ENCODE results near the gene BANK1. TPM values are rescaled to one million over a fixed set of nuclear protein-coding genes. Genes with fewer than 3 reads are reported as not detected.
A peak's percentile ranks its signal among the peaks of the same experiment; 100 is the strongest.

Gene BANK1
- total RNA-seq, 1 donor from 2014 or later, result 0.19 TPM

GRCh38 chr4:101952985-101953384, 162.5 kb downstream of the BANK1 start:
- Mint-ChIP-seq H3K4me3 (no peak overlapping the region), H3K9me3 (no peaks in the 10 kb centered on the region), H3K27me3 (ENCODE audit: insufficient read depth, low read depth) (no peaks in the 10 kb centered on the region), H3K27ac (no peak overlapping the region), H3K36me3 (no peaks in the 10 kb centered on the region), H3K4me1 (peaks cover 27% of the 10 kb centered on the region)
- H3K9ac ChIP-seq, result no peak overlapping the region
- H3K27ac ChIP-seq, result no peak overlapping the region
- no peak for DNase-seq (ENCODE audit: low spot score)
- H3K9me3 ChIP-seq (ENCODE audit: low read depth), result no peaks in the 10 kb centered on the region
- TF ChIP-seq, protein P1, sequence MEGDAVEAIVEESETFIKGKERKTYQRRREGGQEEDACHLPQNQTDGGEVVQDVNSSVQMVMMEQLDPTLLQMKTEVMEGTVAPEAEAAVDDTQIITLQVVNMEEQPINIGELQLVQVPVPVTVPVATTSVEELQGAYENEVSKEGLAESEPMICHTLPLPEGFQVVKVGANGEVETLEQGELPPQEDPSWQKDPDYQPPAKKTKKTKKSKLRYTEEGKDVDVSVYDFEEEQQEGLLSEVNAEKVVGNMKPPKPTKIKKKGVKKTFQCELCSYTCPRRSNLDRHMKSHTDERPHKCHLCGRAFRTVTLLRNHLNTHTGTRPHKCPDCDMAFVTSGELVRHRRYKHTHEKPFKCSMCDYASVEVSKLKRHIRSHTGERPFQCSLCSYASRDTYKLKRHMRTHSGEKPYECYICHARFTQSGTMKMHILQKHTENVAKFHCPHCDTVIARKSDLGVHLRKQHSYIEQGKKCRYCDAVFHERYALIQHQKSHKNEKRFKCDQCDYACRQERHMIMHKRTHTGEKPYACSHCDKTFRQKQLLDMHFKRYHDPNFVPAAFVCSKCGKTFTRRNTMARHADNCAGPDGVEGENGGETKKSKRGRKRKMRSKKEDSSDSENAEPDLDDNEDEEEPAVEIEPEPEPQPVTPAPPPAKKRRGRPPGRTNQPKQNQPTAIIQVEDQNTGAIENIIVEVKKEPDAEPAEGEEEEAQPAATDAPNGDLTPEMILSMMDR (IDR thresholded peaks at IDR 0.05), result no peak
- no peak for TF ChIP-seq EZH2phosphoT487 (IDR thresholded peaks at IDR 0.05)
- TF ChIP-seq EZH2 (IDR thresholded peaks at IDR 0.05), result no peak
- peaks cover 15% of the 10 kb centered on the region for H3K4me1 ChIP-seq
- H3K79me2 ChIP-seq (ENCODE audit: low read depth), result no peaks in the 10 kb centered on the region
- H3K4me2 ChIP-seq, result no peak overlapping the region
- no peaks in the 10 kb centered on the region for H3K27me3 ChIP-seq
- H3F3A ChIP-seq (ENCODE audit: low read depth), result no peaks in the 10 kb centered on the region
- no peaks in the 10 kb centered on the region for H4K20me1 ChIP-seq (ENCODE audit: low read depth)
- no peak overlapping the region for H2AFZ ChIP-seq (replicated peaks)
- no peaks in the 10 kb centered on the region for H3K36me3 ChIP-seq
- no peak overlapping the region for H3K4me3 ChIP-seq

GRCh38 chr4:101953949-101954348, 163.4 kb downstream of the BANK1 start:
- Histone ChIP-seq H3K4me1 (peaks cover 15% of the 10 kb centered on the region), H3K9ac (no peak overlapping the region), H3F3A (ENCODE audit: low read depth) (no peaks in the 10 kb centered on the region), H3K79me2 (ENCODE audit: low read depth) (no peaks in the 10 kb centered on the region), H3K27me3 (no peaks in the 10 kb centered on the region), H3K4me2 (peak overlapping the region; percentile 43), H3K4me3 (no peak overlapping the region), H3K27ac (no peak overlapping the region), H4K20me1 (ENCODE audit: low read depth) (no peaks in the 10 kb centered on the region), H3K36me3 (no peaks in the 10 kb centered on the region), H2AFZ (replicated peaks) (peak overlapping the region; percentile 90), H3K9me3 (ENCODE audit: low read depth) (no peaks in the 10 kb centered on the region)
- H3K27me3 Mint-ChIP-seq (ENCODE audit: insufficient read depth, low read depth), result no peaks in the 10 kb centered on the region
- H3K4me1 Mint-ChIP-seq, result peaks cover 27% of the 10 kb centered on the region
- H3K9me3 Mint-ChIP-seq, result no peaks in the 10 kb centered on the region
- no peak overlapping the region for H3K4me3 Mint-ChIP-seq
- no peak overlapping the region for H3K27ac Mint-ChIP-seq
- TF ChIP-seq EZH2phosphoT487 (IDR thresholded peaks at IDR 0.05), result no peak
- TF ChIP-seq EZH2 (IDR thresholded peaks at IDR 0.05), result no peak
- TF ChIP-seq, protein P1 (IDR thresholded peaks at IDR 0.05), result no peak
- peak; percentile 65 for DNase-seq (ENCODE audit: low spot score)
- no peaks in the 10 kb centered on the region for H3K36me3 Mint-ChIP-seq

DNA sequence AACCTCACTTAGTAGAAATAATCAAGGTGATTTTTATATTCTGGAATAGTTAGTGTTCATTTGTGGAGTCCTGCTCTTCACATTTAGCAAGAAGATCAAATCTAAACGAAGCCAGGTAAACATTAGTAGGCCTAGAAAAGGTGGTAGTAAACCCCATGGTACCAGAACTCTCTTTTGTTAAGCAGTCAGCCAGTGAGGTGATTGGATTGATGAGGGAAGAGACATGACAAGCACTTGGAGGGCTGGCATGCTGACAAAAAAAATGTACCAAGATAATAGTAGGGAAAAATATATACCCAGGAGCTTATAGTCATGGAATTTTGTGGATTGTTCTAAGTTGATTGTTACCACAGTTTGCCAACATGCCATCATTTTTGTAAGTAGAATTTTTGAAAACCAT, 163.8 kb downstream of the BANK1 start:
- Histone ChIP-seq H3K27me3 (no peaks in the 10 kb centered on the region), H3K4me3 (no peak overlapping the region), H3K27ac (no peak overlapping the region), H3K79me2 (ENCODE audit: low read depth) (no peaks in the 10 kb centered on the region), H3K36me3 (no peaks in the 10 kb centered on the region), H3K4me1 (peaks cover 15% of the 10 kb centered on the region), H3F3A (ENCODE audit: low read depth) (no peaks in the 10 kb centered on the region), H2AFZ (replicated peaks) (peak overlapping the region; percentile 90), H3K9me3 (ENCODE audit: low read depth) (no peaks in the 10 kb centered on the region), H3K9ac (no peak overlapping the region), H4K20me1 (ENCODE audit: low read depth) (no peaks in the 10 kb centered on the region), H3K4me2 (peak overlapping the region; percentile 43)
- H3K27me3 Mint-ChIP-seq (ENCODE audit: insufficient read depth, low read depth), result no peaks in the 10 kb centered on the region
- no peak overlapping the region for H3K4me3 Mint-ChIP-seq
- TF ChIP-seq EZH2 (IDR thresholded peaks at IDR 0.05), result no peak
- peak; percentile 10 for DNase-seq (ENCODE audit: low spot score)
- H3K4me1 Mint-ChIP-seq, result peaks cover 27% of the 10 kb centered on the region
- H3K36me3 Mint-ChIP-seq, result no peaks in the 10 kb centered on the region
- no peaks in the 10 kb centered on the region for H3K9me3 Mint-ChIP-seq
- H3K27ac Mint-ChIP-seq, result no peak overlapping the region

- no peak for DNase-seq (ENCODE audit: low spot score)
- Mint-ChIP-seq H3K27ac (peak overlapping the region; percentile 25), H3K36me3 (no peaks in the 10 kb centered on the region), H3K27me3 (ENCODE audit: insufficient read depth, low read depth) (no peaks in the 10 kb centered on the region), H3K9me3 (no peaks in the 10 kb centered on the region), H3K4me1 (peaks cover 27% of the 10 kb centered on the region), H3K4me3 (no peak overlapping the region)
- Histone ChIP-seq H3K9ac (no peak overlapping the region), H3K27ac (no peak overlapping the region), H3F3A (ENCODE audit: low read depth) (no peaks in the 10 kb centered on the region), H4K20me1 (ENCODE audit: low read depth) (no peaks in the 10 kb centered on the region), H3K4me3 (no peak overlapping the region), H3K27me3 (no peaks in the 10 kb centered on the region), H3K4me2 (no peak overlapping the region), H3K4me1 (peaks cover 15% of the 10 kb centered on the region), H3K9me3 (ENCODE audit: low read depth) (no peaks in the 10 kb centered on the region), H3K36me3 (no peaks in the 10 kb centered on the region), H3K79me2 (ENCODE audit: low read depth) (no peaks in the 10 kb centered on the region), H2AFZ (replicated peaks) (no peak overlapping the region)
- TF ChIP-seq, protein P1 (IDR thresholded peaks at IDR 0.05), result no peak
- TF ChIP-seq EZH2phosphoT487 (IDR thresholded peaks at IDR 0.05) (no peak), EZH2 (IDR thresholded peaks at IDR 0.05) (no peak)
These were observed 164.6 kb downstream of the BANK1 start for GRCh38 chr4:101954975-101955678.
